HG02852 (cell line): ENCODE measurements around the gene ZEB1.
"Not testable (repeated sequence)": the region's sequence is repeated elsewhere in the genome, so short reads cannot be mapped to it uniquely, and the experiment has no call there.

Experiments used
- ATAC-seq: cut with Tn5 transposase; IDR thresholded peaks from one replicate; pipeline ENCODE4 v1.9.1; 2021; ENCODE audit warnings: mild to moderate bottlenecking, moderate library complexity; ENCODE audit not compliant: unreplicated experiment

ZEB1 gene

DNA sequence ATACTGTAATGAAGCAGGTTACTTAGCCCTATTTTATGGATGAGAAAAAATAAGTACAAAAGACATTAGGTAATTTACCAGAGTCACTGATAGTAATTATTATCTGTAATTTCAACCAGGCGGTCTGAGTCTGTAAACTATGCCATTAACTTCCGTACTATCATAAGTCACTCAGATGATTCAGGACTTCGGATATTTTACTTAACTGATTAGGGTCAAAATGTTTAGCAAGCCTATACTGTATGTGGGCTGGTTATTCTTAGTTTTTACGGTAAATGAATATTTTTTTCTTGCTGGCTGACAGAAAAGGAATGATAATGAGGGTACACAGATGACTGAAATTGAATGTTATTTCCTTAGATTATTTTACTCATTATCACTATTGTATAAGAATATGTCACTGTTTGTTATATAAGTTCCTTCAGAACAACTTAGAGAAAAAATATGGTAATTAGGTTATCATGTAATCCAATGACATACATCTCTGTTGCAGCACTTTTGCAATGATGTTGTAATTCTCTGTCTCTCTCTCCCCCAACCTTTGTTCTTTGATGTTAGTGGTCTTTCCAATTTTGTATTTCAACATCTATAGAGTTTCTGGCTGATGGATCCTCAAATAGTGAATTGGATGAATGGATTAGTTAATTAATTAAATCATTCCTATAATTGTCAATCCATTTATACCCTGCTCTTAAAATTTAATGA, 165.6 kb downstream of the ZEB1 start:
- ATAC-seq = no peak

DNA sequence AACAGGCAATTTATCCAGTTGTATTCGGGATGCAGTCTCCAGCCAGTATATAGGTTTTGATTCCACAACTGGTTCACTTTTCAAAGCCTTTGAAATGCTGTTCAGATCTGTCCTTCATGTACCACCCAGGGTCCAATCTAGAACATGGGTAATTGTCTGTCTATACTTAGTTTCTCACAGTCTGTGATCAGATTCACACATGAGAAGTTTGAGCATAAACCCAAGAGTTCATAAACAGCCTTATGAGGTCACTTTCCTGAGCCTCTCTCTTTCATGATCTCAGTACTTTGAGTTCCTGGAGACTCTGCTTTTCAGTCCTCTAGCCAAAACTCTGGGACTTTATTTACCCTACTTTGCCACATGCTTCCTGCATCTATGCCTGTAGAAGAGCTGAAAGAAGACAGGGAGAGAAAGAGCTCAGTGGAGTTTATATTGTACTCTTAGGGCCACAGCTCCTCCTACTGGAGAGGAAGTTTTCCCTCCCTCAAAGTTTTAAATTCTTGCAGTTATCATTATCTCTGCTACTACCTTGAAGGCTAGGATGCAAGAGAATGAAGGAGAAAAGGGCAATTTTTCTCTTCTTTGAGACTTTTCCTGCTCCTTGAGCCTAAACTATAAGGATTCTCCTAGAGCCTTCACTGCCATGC, 172.0 kb downstream of the ZEB1 start:
- no peak for ATAC-seq

DNA sequence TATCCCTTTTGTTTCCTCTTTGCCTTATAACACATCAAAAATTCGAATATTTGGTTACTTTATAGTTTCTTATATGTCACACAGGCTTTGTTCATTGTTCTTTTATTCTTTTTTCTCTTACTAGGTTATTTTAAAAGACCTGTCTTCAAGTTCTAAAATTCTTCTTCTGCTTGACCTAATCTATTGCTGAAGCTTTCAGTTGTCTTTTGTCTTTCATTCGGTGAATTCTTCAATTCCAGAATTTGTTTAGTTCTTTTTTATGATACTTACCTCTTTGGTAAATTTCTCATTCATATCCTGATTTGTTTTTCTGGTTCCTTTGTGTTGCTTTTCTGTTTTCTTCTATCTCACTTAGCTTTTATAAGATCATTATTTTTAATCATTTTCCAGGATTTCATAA, 188.4 kb downstream of the ZEB1 start:
- no peak for ATAC-seq

DNA sequence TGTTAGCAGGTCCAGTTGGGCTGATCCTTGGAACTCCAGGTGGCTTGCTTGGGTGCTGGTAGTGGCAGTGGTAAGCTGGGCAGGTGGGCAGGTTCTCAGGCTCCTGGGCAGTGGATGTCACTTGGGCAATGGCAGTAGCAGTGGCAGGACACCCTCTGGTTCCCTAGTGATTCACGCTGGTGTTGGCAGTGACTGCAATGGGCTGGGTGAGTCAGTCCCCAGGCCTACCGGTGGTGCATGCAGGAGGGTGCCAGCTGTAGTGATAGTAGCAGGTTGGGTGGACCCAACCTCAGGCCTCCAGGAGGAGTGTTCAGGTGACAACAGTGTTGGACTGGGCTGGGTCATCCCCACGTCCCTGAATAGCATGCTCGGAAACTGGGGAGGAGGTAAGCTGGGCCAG, 189.2 kb downstream of the ZEB1 start:
- no peak for ATAC-seq

DNA sequence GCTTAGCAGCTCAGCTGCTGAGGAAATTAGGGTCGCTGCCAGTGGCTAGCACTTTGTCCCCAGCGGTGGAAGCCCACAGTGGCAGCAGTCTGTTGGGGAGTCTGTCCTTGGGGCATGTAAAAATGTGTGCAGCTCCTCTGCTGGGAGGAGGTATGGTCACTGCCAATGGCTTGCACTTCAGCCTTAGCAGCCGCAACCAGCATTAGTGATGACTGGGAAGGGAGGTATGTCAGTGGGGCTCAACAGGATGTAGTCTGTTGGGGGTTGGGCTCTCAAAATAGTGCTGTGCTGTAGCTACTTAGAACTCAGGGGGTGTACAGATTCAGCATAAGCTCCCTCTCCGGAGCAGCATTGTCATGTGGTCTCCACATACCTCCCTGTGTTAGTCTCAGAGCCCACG, 189.9 kb downstream of the ZEB1 start:
- ATAC-seq = no peak

DNA sequence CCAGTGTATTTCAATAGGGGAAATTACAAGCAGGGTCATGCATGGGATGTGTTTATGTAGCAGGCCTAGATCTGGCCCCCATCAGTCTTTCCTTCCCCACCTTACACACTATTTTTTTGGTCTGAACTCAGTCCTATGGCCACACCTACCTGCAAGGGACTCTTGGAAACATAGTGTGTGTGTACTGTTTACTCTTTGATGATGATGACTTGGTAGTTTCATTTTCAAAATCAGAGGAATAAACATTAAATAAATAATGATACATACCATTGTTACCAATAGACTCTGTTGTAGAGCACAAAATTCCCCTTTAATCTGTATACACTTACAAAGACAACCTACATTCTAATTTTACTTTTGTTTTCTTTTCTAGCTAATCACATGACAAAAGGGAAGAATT, 191.0 kb downstream of the ZEB1 start:
- ATAC-seq = no peak

DNA sequence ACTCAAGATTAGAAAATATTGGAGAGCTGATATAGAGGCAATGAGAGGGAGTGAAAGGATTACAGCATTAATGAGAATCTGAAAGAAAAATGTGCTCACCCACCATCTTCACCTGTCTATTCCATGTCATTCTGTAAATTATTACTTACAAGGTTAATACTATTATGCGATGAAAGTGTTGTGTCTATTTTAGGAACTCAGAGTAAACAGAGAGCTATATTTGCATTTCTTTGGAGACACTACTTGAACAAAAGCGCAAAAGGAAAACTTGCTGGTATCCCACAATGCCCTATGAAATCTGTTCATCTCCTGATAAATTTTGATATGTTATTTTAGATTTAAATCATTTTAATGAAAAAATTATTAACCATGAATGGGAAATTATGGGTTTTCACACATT, 196.1 kb downstream of the ZEB1 start:
- ATAC-seq = no peak

DNA sequence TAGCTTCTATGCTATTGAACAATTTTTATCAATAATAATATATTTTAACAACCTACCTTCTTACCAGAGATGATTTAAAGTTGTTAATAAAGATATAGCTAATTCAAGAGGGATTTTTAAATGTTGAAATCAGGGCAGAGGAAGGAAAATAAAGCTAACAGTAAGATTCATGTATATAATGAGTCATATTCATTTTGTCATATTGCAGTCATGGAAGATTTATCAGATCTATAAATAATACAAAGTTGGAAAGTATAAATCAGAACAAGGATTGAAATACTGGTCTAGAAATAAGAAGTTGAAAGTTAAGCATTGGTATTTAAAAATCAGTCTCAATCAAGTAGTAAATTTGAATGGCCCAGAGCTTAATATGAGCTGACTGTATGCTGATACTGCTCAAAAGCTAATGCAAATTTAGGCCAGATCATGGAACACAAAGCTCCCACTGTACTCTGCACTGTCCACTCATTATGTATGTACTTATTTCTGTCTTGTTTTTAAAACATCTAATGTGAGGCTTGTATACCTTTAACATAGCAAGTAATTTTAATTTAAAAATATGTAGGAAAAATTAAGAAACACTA, 196.9 kb downstream of the ZEB1 start:
- no peak for ATAC-seq

DNA sequence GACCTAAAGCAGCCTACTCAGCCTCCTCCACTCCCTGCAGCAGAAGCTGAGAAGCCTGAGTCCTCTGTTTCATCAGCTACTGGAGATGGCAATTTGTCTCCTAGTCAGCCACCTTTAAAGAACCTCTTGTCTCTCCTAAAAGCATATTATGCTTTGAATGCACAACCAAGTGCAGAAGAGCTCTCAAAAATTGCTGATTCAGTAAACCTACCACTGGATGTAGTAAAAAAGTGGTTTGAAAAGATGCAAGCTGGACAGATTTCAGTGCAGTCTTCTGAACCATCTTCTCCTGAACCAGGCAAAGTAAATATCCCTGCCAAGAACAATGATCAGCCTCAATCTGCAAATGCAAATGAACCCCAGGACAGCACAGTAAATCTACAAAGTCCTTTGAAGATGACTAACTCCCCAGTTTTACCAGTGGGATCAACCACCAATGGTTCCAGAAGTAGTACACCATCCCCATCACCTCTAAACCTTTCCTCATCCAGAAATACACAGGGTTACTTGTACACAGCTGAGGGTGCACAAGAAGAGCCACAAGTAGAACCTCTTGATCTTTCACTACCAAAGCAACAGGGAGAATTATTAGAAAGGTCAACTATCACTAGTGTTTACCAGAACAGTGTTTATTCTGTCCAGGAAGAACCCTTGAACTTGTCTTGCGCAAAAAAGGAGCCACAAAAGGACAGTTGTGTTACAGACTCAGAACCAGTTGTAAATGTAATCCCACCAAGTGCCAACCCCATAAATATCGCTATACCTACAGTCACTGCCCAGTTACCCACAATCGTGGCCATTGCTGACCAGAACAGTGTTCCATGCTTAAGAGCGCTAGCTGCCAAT, 202.2 kb downstream of the ZEB1 start:
- ATAC-seq = no peak

DNA sequence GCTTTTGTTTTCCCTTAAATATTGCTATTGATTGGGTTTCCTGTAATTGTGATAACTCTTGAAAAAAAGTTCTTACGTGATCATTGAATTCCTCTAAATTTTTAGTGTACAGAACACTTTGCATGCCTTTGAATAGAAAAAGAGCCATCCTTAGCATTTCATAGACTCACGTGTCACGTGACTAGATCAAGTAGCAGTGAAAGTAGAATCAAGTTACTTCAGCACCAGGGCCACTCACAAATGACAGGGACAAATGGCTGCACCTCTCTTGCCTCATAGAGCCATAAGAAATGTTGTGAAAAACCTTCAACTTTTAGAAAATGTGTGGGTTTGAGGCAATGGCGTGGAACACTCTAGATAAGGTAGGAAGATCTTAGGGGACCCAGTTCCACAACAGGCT, 203.8 kb downstream of the ZEB1 start:
- no peak for ATAC-seq

DNA sequence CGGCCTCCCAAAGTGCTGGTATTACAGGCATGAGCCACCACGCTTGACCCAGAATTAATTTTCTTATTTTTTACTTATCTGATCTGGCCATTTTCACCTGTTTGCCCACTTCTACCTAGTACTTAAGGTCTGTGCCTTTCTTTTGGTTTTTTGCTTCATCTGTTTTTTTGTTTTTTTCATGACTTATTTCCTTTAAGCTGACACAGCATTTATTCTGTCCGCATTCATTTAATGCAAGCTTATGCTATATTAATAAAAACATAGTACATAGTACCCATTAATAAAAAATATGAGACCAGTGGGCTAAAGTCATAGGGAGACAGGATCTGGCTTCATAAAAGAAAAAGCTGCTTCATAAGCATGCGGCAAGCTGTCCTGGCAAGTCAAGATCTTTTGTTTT, 205.4 kb downstream of the ZEB1 start:
- no peak for ATAC-seq

DNA sequence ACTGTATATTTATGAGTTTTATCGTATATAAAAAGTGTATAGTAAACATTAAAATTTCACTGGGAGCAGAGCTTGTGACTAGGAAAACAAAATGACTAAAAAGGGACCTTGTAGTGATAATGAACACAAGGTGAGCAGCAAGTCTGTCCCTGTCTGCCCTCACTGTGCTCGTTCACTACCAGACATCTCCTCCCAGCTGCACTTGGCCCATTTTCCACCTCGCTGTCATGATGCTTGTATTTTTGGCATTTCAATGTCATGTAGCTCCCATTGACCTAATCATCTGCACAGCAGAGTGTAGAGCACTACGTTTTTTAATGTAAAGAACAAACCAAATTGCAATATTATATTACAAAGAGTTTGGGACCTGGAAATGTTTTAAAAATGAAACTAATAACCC, 207.2 kb downstream of the ZEB1 start:
- no peak for ATAC-seq

DNA sequence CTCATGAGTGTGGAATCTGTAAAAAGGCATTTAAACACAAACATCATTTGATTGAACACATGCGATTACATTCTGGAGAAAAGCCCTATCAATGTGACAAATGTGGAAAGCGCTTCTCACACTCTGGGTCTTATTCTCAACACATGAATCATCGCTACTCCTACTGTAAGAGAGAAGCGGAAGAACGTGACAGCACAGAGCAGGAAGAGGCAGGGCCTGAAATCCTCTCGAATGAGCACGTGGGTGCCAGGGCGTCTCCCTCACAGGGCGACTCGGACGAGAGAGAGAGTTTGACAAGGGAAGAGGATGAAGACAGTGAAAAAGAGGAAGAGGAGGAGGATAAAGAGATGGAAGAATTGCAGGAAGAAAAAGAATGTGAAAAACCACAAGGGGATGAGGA, 207.7 kb downstream of the ZEB1 start:
- no peak for ATAC-seq

DNA sequence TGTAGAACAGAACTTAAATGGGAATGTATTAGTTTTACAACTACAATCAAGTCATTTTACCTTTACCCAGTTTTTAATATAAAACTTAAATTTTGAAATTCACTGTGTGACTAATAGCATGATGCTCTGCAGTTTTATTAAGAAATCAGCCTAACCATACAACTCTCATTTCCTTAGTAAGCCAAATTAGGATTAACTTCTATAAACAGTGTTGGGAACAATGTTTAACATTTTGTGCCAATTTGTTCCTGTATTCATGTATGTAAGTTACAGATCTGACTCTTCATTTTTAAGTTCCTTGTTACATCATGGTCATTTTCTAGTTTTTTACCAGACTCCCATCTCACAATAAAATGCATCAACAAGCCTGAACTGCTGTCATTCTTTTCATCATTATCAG, 209.8 kb downstream of the ZEB1 start:
- no peak for ATAC-seq

DNA sequence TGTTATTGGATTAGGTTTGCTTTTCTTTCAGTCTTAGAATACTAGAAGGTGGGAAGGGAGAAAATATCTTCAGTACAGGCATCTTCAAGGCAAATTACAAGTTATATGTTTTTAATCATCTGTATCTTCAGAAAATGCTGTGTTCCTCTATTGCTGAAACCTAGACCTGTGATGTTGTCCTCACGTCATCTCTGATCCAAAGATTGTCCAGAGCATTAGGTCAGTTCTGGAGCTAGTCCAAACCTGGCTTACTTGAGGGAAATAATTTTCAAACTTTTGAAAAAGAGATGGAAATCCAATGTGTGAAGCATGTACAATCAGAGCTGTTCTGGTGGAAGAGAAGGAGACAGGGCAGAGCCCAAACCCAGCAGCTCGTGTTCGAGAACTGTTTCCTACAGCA, 217.3 kb downstream of the ZEB1 start:
- ATAC-seq = no peak

DNA sequence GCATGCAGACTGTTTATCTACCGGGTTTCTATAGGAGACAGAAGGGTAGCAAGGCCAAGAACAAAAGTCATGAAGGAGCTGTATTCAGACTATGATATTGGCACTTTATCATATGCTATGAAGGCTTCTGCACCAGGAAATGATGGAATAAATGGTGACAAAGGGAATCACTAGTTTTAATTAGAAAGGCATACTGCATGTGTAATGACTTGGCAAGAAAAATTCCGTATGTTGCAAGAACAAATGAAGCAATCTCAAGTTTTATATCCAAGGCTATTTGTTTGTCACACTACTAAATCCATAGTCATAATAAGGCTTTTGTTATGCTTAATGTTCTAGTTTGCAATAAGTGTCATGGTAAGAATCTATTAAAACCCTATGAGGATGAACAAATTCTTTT, 230.9 kb downstream of the ZEB1 start:
- no peak for ATAC-seq

DNA sequence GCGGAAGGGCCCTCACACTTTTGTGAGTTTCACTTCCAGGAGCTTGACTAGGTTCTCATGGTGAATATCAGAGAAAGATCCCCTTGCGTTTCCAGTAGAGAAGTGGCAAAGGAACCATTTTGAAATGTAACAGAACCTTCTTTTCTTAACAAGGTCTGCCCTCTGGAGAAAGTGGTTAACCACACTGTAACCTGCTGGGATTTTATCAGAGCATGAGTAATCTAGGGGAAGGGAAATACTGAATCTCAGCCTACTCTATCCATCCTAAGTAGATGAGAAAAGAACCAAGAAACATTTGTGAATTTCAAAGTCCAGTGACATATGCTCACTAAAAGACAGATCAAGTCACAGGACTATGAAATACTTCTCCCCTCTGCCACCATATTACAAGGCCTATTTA, 235.5 kb downstream of the ZEB1 start:
- ATAC-seq = no peak

DNA sequence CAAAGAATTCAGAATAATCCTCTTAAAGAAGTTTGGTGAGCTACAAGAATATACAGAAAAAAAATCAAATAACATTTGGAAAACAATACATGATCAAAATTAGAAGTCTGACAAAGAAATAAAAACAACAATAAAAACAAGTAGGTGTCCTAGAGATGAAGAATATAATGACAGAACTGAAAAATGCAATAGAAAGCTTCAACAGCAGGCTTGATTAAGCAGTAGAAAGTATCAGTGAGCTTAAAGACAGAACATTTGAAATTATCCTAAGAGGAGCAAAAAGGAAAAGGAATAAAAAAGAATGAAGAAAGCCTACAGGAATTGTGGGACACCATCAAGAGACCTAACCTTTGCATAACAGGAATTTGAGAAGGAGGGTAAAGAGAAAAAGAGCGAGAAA, 238.8 kb downstream of the ZEB1 start:
- no peak for ATAC-seq

DNA sequence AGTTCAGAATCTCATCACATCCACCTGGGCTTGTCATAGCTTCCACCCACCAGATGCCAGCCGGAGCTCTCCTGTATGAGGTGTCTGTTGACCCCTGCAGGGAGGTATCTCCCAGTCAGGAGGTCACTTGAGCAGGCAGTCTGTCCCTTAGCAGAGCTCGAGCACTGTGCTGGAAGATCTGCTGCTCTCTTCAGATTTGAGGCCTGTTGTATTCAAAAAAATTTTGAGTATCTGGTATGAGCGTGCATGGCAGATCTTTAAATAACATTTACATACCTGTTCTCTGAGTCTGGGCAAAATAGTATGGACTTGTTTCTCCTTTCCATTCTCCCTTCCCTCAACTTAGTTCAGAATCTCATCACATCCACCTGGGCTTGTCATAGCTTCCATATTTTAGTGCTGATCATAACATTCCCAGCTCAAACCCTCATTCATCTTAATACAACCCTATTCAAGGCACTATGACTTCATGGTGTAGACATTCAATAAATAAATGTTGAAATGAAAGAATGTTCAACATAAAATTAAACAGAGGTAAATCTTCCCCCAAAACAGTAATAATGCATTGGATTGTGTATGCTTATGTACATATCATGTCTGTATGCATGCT, 249.3 kb downstream of the ZEB1 start:
- ATAC-seq = not testable (repeated sequence)

DNA sequence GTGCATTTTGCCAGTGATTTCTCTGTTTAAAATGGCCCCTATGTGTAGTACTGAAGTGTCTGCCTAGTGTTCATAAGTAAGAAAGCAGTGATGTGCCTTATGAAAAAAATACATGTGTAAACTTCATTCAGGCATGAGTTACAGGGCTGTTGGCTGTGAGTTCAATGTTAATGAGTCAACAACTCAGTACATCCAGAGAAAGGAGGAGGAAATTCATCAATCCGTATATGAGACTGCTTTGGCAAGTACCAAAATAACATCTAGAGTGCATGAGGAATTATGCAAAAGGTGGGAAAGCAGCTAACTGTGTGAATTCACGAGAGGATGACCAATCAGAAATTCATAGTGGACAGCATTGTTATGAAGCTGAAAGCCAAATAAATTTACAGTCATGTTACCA, 255.6 kb downstream of the ZEB1 start:
- ATAC-seq = no peak

DNA sequence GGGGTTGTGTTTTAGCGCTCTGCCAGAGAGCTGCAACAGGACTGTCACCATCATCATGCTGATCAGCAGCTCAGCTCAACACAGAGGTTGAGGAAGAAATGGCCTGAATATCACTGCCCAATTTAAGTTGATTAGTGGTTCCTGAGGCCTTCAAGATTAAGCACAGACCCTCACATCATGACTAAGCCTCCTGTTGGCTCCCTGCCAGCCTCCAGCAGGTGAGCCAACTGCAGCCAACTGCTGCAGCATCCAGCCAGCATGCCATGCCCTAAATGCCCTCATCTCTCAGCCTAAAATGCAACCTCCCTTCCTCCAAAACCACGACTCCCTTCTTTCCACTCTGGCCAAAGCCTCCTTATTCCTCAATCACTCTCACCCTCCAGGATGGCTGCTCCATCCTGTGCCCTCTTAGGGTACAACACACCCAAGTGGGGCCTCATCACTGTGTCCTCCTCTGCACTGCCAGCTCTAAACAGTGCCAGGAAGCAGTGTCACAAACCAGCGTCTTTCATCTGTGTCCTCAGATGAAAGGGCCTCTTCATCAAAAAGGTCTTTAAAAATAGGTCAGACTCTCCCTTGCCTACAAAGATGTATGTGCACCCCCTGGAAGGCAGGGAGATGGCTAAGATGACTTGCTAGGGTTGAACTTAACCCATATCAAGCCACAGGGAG, 259.3 kb downstream of the ZEB1 start:
- ATAC-seq = no peak
